SK-N-SH treated with all-trans-retinoic acid at 6 μM for 48 hours (cell line): ENCODE measurements around the gene HOXC5.

Experiments
- ATAC-seq: fragments of 200-7000 bp; cut with Tn5 transposase; 3 replicates; pipeline ENCODE4 v1.9.1; 2020; ENCODE audit warnings: mild to moderate bottlenecking, moderate library complexity
- ARNTL ChIP-seq: fragments of 450-650 bp; formaldehyde crosslinking; IDR thresholded peaks from 2 replicates; pipeline ENCODE4 v1.5.0; 2020; ENCODE audit warnings: low read depth, mild to moderate bottlenecking, moderate library complexity, borderline replicate concordance
- BACH2 ChIP-seq: fragments of 250-450 bp; sonication (Bioruptor Pico); IDR thresholded peaks from 2 replicates; pipeline ENCODE4 v1.9.0; 2021; ENCODE audit warnings: mild to moderate bottlenecking, borderline replicate concordance
- CSDC2 ChIP-seq: fragments of 250-450 bp; sonication (Bioruptor Pico); IDR thresholded peaks from 2 replicates; pipeline ENCODE4 v1.5.0; 2020; ENCODE audit warnings: mild to moderate bottlenecking, moderate library complexity
- CSRNP3 ChIP-seq: fragments of 250-450 bp; sonication (Bioruptor Pico); IDR thresholded peaks from 2 replicates; pipeline ENCODE4 v1.5.1; 2021; ENCODE audit warnings: mild to moderate bottlenecking, moderate library complexity
- ESRRG ChIP-seq: fragments of 250-450 bp; sonication (Bioruptor Pico); IDR thresholded peaks from 2 replicates; pipeline ENCODE4 v1.6.1; 2021; ENCODE audit warnings: mild to moderate bottlenecking
- ISL1 ChIP-seq: fragments of 250-450 bp; sonication (Bioruptor Pico); IDR thresholded peaks from 2 replicates; pipeline ENCODE4 v2.1.2; 2022; ENCODE audit warnings: mild to moderate bottlenecking, moderate library complexity
- OSR1 ChIP-seq: fragments of 250-450 bp; sonication (Bioruptor Pico); IDR thresholded peaks from 2 replicates; pipeline ENCODE4 v1.8.0; 2022; ENCODE audit warnings: moderate library complexity, mild to moderate bottlenecking, inconsistent platforms
- PATZ1 ChIP-seq: fragments of 250-450 bp; sonication (Bioruptor Pico); IDR thresholded peaks from 2 replicates; pipeline ENCODE4 v1.8.0; 2020; ENCODE audit warnings: mild to moderate bottlenecking, moderate library complexity, borderline replicate concordance
- RARB ChIP-seq: fragments of 250-450 bp; sonication (Bioruptor Pico); IDR thresholded peaks from 2 replicates; pipeline ENCODE4 v1.8.0; 2021; ENCODE audit warnings: mild to moderate bottlenecking, moderate library complexity
- TCF4 ChIP-seq: fragments of 250-450 bp; sonication (Bioruptor Pico); IDR thresholded peaks from 2 replicates; pipeline ENCODE4 v1.8.0; 2021; ENCODE audit warnings: mild to moderate bottlenecking, moderate library complexity, borderline replicate concordance
- TOX ChIP-seq: fragments of 250-450 bp; sonication (Bioruptor Pico); IDR thresholded peaks from 2 replicates; pipeline ENCODE4 v1.8.0; 2021; ENCODE audit warnings: mild to moderate bottlenecking, moderate library complexity, borderline replicate concordance
- ZFP3 ChIP-seq: fragments of 250-450 bp; sonication (Bioruptor Pico); IDR thresholded peaks from 2 replicates; pipeline ENCODE4 v1.5.0; 2020; ENCODE audit warnings: mild to moderate bottlenecking, moderate library complexity
- ZNF565 ChIP-seq: fragments of 450-650 bp; formaldehyde crosslinking; conservative IDR thresholded peaks from 2 replicates; pipeline ENCODE4 v1.5.0; 2020; ENCODE audit warnings: low read depth, mild to moderate bottlenecking, moderate library complexity
- ZNF8 ChIP-seq: fragments of 450-650 bp; formaldehyde crosslinking; IDR thresholded peaks from 2 replicates; pipeline ENCODE4 v1.5.0; 2020; ENCODE audit warnings: mild to moderate bottlenecking, moderate library complexity
- TF ChIP-seq, protein P1 (sequence below): fragments of 250-450 bp; sonication (Bioruptor Pico); IDR thresholded peaks from 2 replicates; pipeline ENCODE4 v1.8.0; 2021; ENCODE audit warnings: low read depth, mild to moderate bottlenecking, moderate library complexity, borderline replicate concordance

The HOXC5 gene

GRCh38 chr12:54082397-54082892 lies 49.6 kb downstream of the HOXC5 start:
- TF ChIP-seq ARNTL (CRISPR knock-in tag) (no peak), PATZ1 (CRISPR knock-in tag) (no peak), TCF4 (CRISPR knock-in tag) (no peak), RARB (CRISPR knock-in tag) (no peak), ZNF565 (no peak), CSRNP3 (CRISPR knock-in tag) (no peak), ZNF8 (CRISPR knock-in tag) (no peak), ZFP3 (no peak), ESRRG (CRISPR knock-in tag) (no peak), BACH2 (no peak), OSR1 (no peak), TOX (CRISPR knock-in tag) (no peak), CSDC2 (CRISPR knock-in tag) (no peak), ISL1 (CRISPR knock-in tag) (no peak)
- TF ChIP-seq, protein P1, sequence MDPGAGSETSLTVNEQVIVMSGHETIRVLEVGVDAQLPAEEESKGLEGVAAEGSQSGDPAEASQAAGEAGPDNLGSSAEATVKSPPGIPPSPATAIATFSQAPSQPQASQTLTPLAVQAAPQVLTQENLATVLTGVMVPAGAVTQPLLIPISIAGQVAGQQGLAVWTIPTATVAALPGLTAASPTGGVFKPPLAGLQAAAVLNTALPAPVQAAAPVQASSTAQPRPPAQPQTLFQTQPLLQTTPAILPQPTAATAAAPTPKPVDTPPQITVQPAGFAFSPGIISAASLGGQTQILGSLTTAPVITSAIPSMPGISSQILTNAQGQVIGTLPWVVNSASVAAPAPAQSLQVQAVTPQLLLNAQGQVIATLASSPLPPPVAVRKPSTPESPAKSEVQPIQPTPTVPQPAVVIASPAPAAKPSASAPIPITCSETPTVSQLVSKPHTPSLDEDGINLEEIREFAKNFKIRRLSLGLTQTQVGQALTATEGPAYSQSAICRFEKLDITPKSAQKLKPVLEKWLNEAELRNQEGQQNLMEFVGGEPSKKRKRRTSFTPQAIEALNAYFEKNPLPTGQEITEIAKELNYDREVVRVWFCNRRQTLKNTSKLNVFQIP (CRISPR knock-in tag): no peak
- no peak for ATAC-seq
